HL-60 (cell line): ENCODE results near the gene SPRYD7.
"Not testable (repeated sequence)": the region's sequence is repeated elsewhere in the genome, so short reads cannot be mapped to it uniquely, and the experiment has no call there.

ENCODE experiments used
- DNase-seq, 2 experiments: peaks; one replicate each; pipeline ENCODE4 v3.0.0-alpha.2; 2010 to 2020; ENCODE audit warnings: low read depth in 1 of 2, low spot score in 1 of 2
- H3K27ac ChIP-seq: fragments of 250-450 bp; sonication (Bioruptor Pico); replicated peaks from 2 replicates; pipeline ENCODE4 v1.5.1; 2020; ENCODE audit warnings: mild to moderate bottlenecking, moderate library complexity
- H3K27me3 ChIP-seq: fragments of 250-450 bp; sonication (Bioruptor Pico); 2 replicates; pipeline ENCODE4 v1.5.1; 2021; ENCODE audit warnings: mild to moderate bottlenecking, moderate library complexity; ENCODE audit not compliant: insufficient read depth, poor library complexity, severe bottlenecking
- H3K4me3 ChIP-seq: replicated peaks from 2 replicates; pipeline ENCODE4 v1.5.1; 2011; ENCODE audit warnings: mild to moderate bottlenecking, control low read depth, low read length; ENCODE audit not compliant: insufficient read depth
- CTCF ChIP-seq: IDR thresholded peaks from one replicate; pipeline ENCODE4 v1.5.1; 2011; ENCODE audit warnings: low read length, control low read depth, inconsistent platforms; ENCODE audit not compliant: insufficient read depth
- GABPA ChIP-seq: IDR thresholded peaks from 2 replicates; pipeline ENCODE4 v1.6.1; 2012; ENCODE audit warnings: low read depth
- POLR2AphosphoS5 ChIP-seq: IDR thresholded peaks from 2 replicates; pipeline ENCODE4 v1.6.1; 2012; ENCODE audit warnings: low read depth
- REST ChIP-seq: IDR thresholded peaks from 2 replicates; pipeline ENCODE4 v1.6.1; 2012; ENCODE audit warnings: low read depth; ENCODE audit not compliant: insufficient replicate concordance
- SPI1 ChIP-seq: IDR thresholded peaks from 2 replicates; pipeline ENCODE4 v1.6.1; 2012; ENCODE audit warnings: low read depth, mild to moderate bottlenecking, borderline replicate concordance

SPRYD7 gene

GRCh38 chr13:49954674-49955455, 18.7 kb upstream of the SPRYD7 start:
- Histone ChIP-seq H3K27me3 (no peaks in the 10 kb centered on the region), H3K4me3 (no peak overlapping the region), H3K27ac (no peak overlapping the region)
- no peak for DNase-seq
- TF ChIP-seq GABPA: no peak
- TF ChIP-seq SPI1: no peak
- no peak for TF ChIP-seq REST
- TF ChIP-seq CTCF: no peak
- TF ChIP-seq POLR2AphosphoS5: no peak

- no peak for TF ChIP-seq GABPA
- no peak for TF ChIP-seq SPI1
- no peak for TF ChIP-seq REST
- no peak for TF ChIP-seq CTCF
- TF ChIP-seq POLR2AphosphoS5: no peak
Measured at GRCh38 chr13:49953560-49953959, 17.4 kb upstream of the SPRYD7 start.

GRCh38 chr13:49951754-49952535, 15.8 kb upstream of the SPRYD7 start:
- TF ChIP-seq SPI1 (no peak), POLR2AphosphoS5 (no peak), REST (no peak), GABPA (no peak), CTCF (no peak)
- no peaks in the 10 kb centered on the region for H3K27me3 ChIP-seq
- no peak overlapping the region for H3K4me3 ChIP-seq
- no peak overlapping the region for H3K27ac ChIP-seq
- no peak for DNase-seq

More at GRCh38 chr13:49953560-49953959, 17.4 kb upstream of the SPRYD7 start:
- DNase-seq: no peak
- Histone ChIP-seq H3K4me3 (no peak overlapping the region), H3K27me3 (no peaks in the 10 kb centered on the region), H3K27ac (no peak overlapping the region)

GRCh38 chr13:49948777-49949270, 12.7 kb upstream of the SPRYD7 start:
- H3K4me3 ChIP-seq, DNase-seq, H3K27ac ChIP-seq, H3K27me3 ChIP-seq: not testable (repeated sequence)
